Globus pallidus (tissue), 1 donor: ENCODE results near the gene CANT1.

Source experiments
- DNase-seq: peaks from one replicate; pipeline ENCODE4 v3.0.0-alpha.2; 2015; ENCODE audit warnings: low spot score

CANT1 gene

DNA sequence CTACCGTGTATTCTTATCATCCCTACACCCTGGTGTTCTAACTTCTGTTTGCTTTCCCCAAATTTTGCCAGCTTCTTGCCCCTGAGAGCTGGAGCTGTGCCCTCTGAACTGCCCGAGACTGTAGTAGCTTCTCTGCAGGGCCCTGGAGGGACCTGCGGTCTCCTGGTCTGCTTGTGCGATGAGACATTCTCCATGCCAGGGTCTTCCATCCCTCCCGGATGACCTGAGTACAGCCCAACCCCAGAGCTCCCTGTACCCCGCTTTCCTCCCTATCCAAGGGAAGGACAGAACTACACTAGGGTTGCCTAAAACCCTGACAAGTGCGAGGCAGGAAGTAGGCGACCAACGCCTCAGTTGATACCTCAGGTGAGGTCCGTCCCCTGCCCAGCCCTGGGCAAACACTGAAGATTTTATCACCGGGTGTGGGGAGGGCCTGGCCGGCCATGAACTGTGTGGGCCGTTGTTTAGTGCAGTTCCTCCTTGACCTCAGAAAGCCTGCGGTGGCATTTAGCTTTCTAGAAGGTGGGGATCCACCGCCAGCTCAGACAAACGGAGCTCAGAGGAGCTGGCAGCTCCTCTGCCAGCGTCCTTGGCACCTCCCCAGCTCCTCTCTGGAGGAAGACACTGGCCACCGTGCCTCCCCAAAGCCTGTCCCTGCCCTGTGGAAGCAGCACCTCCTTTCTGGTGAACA, 13.7 kb downstream of the CANT1 start:
- no peak for DNase-seq

DNA sequence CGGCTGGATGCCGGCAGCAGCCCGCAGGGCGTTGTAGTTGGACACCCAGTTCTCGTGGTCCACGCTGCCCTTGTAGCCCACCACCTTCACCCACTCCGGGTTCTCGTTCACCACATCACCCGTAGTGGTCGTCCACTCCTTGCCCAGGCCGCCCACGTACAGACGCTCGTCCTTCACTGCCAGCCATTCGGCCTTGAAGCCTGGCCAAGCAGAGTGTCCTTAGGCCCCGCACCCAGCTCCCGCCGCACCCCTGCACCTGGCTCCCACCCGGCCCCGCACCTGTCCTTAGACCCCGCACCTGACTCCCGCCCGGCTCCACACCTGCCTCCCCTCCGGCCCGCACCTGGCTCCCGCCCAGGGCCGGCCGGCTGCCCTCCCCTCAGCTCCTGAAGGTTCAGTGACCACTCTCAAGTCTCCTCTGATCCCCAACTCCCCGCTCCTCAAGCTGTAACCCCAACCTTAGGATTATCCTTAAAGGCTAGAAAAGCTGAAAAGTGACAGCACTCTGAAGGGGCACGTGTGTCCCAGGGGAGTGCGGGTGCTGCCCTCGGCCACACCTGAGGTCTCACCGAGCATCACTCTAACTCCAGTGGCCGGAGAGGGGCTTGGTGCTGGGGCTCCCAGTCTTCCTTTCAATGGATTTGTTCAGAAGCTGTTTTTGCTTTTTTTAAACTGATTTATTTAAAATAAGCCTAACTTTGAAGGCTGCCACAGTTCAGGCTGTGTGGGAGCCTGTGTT, 14.4 kb downstream of the CANT1 start:
- DNase-seq: no peak

DNA sequence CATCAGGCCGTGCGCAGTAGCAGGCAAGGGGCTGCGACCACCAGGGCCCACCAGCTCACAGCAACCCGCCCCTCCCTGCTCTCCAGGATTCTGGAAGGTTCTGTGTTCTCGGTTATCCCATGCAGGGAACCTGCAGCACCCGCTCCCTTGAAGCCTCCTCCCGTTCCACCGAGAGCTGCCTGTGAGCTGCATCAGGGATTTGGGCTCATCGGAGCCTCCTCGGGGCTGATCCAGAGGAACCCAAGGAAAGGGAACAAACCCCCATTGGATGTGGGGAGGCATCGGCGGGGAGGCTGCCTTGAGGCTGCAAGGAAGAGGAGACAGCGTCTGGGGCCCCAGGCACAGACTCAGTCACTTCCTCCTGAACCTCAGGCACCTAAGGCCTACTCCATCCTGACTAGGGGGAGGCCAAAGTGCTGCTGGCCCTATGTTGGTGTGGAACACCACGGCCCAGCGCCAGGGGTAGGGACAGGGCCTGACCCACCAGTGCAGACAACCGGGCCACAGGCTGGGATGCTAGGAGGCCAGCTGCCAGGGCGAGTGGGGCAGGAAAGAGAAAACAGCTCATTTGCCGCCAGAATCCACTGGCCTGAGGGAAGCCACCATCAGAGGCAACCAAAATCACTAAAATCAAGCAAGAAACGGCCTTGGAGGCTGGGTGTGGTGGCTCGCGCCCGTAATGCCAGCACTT, 15.4 kb downstream of the CANT1 start:
- no peak for DNase-seq

DNA sequence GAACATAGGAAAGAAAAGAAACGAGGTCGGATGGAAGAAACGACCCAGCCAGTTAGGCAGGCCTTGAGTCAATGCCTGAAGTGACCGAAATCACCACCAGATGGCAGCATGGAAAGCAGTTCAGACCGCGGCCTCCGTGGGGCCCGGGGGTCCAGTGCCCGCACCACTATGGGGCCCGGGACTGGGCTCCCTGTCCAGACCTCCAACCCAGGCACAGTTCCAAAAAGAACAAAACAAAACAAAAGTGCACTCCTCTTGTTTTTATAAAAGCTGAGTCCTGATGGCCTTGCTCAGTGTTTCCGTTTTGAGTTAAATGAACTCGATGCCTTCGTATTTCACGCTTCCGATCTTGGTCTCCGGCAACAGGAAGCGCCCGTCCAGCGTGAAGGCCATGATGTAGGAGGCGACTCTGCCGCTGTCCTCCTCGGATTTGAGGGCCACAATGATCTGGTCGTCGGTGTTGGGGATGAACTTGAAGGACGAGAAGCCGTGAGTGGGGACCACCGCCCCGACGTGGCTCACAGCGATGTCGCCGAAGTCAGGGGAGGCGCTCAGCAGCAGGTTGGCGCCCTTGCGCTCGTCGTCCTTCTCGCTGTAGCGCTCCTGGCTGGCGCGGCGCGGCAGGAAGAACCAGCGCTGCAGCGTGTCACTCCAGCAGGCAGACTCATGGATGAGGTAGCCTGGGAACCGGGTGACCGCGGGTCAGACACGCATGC, 16.2 kb downstream of the CANT1 start:
- DNase-seq: no peak

DNA sequence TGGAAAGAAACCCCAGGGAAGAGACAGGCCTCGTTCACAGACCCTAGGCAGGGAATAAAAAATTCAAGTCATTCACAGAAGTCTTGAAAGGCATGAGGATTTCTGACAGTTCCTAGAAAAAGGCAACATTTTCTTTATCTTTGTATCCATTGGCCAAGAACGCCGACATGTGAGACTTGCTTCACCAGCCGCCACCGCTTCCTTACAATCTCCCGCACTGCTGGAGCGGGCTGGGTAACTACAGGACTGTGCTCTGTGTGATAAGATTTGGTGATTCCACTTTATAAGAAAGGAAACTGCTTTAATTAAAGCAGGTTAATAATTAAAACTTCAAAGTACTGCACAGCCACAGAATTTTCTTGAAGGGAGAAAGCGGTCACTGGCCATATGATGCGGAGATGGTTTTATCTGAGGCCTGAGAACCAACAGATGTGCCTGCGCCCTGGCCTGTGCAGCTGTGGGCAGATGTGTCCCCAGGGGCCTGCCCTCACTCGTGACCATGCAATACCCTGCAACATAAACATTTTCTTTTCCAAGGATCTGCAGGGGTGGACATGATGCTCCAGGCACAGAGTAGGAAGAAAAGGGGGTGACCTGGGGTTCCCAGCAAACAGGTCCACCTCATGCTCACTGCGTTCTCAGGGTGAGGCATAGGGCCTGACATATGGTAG, 16.9 kb downstream of the CANT1 start:
- DNase-seq: no peak

DNA sequence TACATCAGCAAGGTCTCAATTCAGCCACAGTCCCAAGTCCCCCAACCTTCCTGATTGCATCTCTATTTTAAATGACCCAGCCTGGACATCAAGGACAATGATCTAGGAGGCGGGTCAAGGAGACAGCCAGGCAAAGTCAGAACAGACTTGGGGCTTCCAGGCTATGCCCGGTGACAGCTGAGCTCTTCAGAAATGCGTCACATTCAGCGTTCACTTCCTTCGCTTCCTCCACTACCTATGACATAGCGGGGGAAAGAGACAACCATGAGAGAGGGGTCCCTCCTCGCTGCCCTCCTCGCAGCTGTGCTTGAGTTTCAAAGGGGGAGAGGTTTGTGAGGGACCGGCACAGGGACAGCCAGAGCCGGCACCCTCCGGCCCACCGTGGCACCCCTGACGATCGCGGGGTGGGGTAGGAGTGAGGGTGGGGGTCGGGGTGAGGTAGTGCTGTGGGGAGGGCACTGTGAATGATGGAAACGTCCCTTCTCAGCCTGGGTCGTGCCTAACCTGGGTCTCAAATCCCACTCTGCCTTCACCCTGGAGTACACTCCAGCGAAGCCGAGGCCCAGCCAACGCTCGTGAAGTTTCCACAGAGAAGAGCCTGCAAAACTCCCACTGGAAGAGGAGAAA, 17.5 kb downstream of the CANT1 start:
- DNase-seq: no peak

DNA sequence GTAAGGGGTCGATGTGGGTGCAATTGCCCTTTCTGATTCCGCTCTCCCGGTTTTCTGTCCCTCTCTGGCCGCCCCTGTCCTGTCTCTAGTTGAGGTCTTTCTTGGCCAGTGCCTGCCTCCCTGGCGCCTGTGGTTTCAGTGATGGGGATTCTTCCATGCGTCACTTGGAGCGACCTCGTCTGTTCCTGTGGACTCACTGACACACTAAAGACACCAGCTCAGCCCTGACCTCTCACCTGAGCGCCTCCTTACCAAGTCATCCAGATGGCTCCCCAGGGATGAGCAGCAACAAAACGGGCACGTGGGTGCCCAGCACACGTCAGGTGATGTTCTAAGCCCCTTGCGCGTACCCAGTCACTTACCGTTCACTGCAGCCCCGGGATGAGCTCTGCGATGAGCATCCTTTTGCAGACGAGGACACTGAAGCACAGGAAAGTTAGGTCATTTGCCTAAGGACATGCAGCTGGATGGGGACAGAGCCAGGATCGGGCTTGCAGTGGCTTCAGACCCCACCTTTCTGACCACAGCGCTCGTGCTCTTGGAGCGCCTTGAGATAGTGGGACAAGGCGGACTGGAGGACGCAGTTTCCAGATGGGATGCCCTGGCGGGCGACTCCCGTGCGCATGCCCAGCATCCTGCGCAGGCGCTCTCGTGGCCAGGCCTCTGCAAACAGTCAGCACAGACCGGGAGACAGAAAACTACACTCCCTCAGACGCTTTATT, 18.4 kb downstream of the CANT1 start:
- no peak for DNase-seq

DNA sequence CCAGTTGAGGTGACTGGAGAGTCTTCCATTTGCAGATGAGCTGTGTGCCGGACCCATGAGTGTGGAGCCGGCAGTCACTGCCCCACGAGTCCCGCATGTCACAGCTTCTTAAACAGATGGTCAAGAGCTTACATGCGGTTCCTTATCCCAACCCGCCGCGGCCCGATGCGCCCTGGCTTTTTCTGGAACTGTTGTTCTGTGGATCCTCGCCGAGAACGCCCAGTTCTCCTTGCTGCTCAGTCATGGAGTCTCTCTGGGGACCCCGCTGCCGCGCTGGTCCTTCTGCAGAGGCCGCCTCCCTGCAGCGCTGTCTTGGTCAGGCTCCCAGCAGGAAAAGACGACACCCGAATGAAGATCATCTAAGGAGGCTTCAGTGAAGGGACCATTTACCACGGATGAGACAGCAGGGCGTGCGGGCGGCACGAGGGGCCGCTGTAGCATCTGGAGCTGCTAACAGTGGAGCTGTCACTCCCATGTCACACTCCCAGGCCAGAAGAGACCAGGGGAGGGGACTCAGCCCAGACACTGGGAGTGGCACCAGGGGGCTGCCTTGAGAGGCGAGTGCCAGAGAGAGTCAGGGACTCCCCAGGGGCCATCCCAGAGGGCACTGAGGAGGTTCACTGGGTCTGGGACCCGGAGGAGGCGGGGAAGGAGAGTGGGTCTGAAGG, 19.1 kb downstream of the CANT1 start:
- no peak for DNase-seq

DNA sequence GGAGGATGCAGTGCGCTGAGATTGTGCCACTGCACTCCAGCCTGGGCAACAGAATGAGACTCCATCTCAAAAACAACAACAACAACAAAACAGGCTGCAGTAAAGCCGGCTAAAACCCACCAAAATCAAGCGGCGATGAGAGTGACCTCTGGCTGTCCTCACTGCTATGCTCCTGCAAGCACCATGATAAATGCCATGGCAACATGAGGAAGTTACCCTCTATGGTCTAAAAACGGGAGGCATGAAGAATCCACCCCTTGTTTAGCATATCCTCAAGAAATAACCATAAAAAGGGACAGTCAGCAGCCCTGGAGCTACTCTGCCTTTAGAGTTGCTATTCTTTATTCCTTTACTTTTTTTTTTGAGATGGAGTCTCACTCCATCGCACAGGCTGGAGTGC, 21.4 kb downstream of the CANT1 start:
- no peak for DNase-seq

DNA sequence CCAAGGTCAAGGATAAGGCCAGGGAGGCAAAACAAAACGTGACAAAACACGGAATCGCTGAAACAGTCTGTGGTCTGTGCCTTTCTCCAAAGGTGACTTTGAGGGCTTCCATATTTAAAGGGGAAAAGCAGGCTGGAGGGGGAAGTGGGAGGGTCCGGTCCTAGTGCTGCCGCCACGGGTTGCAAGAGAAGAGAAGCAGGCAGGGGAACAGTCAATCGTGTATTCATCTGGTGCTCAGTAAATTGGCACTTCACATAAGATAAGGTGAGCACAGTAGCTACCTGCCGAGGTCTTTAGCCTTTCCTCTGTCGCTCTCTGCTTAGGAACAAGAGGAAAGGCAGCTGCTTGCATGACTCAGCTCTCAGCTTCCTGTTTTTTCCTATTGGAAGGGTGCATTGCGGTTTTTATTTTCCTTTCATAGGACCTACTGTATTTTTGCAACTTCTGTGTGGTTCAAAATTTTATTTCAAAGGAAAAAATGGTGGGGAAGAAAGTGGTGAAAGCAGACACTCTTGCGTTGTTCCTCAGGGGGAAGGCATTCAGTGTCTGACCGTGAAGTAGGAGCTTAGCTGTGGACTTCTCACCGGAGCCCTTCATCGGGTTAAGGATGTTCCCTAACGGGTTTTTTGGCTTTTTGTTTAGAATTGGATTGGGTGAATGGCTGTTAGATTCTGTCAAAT, 22.8 kb downstream of the CANT1 start:
- DNase-seq: no peak

DNA sequence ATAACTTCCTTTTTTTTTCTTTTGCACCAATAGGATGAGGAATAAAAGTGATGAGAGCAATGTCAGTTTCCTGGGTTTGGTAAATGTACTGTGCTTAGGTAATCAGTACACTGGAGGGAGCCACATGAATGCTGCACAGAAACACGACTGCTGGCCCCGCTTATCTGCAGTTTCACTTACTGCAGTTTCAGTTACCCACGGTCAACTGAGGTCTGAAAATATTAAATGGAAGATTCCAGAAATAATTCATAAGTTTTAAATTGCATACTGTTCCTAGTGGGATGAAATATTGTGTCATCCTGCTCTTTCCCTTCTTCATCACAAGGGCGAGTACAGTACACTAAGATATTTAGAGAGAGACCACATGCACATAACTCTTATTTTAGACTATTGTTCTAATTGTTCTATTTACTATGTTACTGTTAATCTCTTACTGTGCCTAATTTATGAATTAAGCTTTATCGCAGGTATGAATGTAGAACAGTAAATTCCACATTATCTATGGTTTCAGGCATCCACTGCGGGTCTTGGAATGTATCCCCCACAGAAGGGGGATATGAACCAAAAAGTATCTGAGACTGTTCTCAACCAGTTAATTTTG, 23.4 kb downstream of the CANT1 start:
- DNase-seq: peak; percentile 54

DNA sequence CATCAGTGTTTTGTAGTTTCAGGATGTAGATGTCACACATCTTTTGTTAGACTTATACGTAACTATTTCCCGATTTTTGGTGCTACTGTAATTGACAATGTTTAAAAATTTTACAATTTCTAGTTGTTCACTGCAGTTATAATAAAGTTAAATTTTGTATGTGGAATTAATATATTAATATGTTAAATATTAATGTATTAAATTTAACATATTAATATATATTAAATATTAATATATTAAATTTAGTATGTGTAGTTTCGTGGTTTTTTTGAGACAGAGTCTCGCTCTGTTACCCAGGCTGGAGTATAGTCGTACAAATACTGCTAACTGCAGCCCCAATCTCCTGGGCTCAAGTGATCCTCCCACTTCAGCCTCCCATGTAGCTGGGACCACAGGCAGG, 24.2 kb downstream of the CANT1 start:
- DNase-seq: no peak

DNA sequence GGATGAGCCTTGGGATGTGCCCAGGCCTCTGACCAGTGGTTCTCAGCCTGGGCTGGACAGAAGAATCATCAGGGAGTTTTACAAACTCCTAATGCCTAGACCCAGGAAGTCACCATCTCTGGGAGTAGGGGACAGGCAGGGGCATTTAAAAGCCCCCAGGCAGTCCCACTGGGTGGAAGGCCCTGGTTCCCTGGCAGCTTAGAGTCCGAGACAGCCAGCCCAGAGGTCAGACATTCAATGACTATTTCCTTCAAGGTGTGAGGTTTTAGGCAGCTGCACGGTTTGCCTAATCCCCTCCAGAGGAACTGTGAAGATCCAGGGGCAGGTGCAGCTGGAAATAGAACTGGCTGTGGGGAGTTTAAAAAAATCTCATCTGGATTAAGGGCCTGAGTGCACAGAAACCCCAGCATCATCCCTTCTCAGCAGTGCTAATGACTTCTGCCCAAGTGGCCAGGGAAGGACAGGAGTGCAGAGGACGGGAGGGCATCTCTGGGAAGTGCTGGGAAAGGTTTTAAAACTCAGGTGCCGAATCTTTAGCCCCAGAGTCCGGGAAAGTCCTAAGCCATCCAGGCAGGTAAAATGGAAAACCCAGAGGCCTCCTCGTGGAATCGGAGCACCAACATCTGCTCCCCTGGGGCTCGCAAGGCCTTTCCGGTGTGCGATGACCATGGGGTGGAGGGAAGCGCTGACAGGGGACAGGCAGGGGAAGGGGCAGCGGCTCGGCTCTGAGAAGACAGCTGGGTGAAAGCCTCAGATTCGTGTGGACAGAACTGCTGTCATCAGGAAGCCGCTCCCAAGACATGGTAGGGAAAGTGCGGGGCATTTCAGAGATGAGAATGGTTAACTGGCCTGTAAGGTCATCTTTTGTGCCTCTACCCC, 28.3 kb downstream of the CANT1 start:
- DNase-seq: no peak

DNA sequence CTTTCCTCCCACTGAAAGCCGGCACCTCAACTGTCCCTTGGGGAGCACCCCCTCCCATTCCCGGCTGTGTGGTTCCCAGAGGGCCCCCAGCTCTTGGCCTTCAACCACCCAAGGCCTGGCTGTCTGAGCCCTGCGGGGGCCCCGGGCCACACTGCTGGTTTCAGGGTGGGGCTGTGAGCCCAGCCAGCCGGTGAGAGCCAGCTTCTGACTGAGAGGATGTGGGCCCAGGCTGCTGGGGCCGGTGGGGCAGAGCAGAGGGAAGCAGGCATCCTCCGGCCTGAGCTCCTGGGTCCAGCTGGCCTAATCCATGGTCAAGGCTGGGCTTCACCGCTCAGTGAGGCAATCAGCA, 29.0 kb downstream of the CANT1 start:
- DNase-seq: no peak

DNA sequence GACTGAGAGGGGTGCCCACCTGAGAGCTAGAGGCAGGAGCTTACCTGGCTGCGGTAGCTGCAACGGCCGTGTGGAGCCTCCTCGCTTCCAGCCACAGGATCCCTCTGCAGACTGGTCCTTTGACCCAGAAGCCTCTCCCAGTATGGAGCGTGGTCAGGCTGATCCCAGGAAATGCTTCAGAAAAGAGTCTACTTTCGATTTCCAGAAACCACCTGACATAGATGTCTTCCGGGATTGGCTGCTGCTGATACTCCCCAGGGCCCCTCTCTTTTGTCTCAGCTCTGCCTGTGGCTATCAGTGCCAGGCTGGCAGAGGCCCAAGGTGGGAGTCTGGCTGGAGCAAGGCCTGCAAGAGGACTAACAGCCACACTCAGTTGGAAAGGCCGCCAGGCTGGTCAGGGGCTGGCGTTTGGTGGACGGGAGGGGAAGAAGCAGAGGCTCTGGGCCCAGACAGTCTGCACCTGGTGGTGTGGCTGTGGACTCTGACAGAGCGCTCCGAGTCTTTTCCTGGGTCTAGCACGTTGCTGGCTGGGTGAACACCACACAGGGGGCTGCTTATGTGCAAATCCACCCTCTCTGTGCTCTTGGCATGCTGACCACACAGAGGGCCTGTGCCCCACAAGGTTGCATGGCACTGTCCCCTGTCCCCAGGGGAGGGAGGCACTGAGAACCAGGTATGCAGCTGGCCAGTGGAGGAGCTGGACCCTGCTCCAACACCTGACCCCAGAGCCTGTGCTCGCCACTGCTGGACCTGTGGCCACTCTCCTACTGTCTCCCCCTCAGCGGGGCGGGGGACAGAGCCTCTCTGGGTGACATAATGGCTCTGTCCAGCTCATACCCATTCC, 29.6 kb downstream of the CANT1 start, which contains the start of gene LGALS3BP:
Gene LGALS3BP (minus strand): TSS at position 144 of the 844 bp plus-strand sequence. CDS start 2,732 bp downstream, outside the sequence.
- DNase-seq: peak; percentile 89

DNA sequence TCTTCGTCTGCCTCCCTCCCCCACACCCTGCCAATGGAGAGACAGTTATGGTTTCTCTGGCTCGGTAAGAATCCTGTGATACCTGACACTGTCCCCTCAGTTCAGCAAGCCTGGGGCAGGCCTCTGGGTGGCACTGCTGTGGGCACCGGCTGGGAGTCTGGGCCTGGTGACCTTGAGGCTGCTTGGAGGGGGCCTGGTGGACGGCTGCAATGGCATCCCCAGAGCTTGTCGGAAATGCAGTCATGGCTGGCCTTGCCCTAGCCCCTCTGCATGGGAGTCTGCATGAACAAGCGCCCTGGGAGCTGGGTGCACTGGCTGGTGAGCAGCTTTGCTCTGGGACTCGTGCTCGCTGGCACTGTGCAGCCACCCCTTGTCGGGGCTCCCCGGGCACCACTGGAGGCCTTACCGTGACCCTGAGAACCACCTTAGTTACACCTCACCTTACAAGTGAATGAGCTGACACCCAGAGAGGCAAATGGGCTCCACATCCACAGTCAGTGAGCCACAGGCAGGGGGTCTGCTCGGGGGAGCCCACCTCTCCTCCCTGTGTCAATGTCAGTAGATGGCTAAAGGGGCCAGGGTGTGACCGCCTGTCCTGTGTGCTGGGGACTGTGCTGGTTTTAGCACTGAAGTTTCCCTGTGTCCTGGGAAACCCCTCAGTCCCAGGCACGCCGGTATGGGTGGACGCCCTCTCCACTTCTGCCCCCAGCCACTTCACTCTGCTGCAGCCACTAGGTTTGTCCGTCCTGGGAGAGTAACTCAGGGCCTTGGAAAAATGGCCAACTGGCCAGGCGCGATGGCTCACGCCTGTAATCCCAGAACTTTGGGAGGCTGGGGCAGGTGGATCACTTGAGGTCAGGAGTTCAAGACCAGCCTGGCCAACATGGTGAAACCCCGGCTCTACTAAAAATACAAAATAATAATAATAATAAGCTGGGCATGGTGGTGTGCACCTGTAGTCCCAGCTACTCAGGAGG, 31.3 kb downstream of the CANT1 start:
- DNase-seq: no peak
